Spleen (tissue), 11 donors: ENCODE data around the gene GOLGA8S. TPM values are rescaled to one million over a fixed set of nuclear protein-coding genes. Genes with fewer than 3 reads are reported as not detected.
"Not testable (repeated sequence)": the region's sequence is repeated elsewhere in the genome, so short reads cannot be mapped to it uniquely, and the experiment has no call there.

Source experiments
- DNase-seq: peaks from one replicate; pipeline ENCODE4 v3.0.0-alpha.2; 2020
- H3K27ac ChIP-seq, 8 donors: fragments of 200-600 bp; sonication (generic) in 7 of 8; 1 replicate in 4 of 8; 2 replicates in 4 of 8; pipeline versions ENCODE4 v1.5.0 to v1.8.0; 2016 to 2021; ENCODE audit warnings: inconsistent platforms in 4 of 8, mild to moderate bottlenecking in 4 of 8, moderate library complexity in 1 of 8
- H3K27me3 ChIP-seq, 7 donors: fragments of 200-600 bp; sonication (generic) in 6 of 7; replicated peaks in 1 of 7; 1 replicate in 4 of 7; 2 replicates in 3 of 7; pipeline versions ENCODE4 v1.5.0 to v1.8.0; 2016 to 2021; ENCODE audit warnings: inconsistent platforms in 3 of 7, mild to moderate bottlenecking in 1 of 7
- H3K36me3 ChIP-seq, 6 donors: fragments of 200-600 bp; sonication (generic) in 5 of 6; 1 replicate in 4 of 6; 2 replicates in 2 of 6; pipeline versions ENCODE4 v1.5.0 to v1.8.0; 2016 to 2021; ENCODE audit warnings: inconsistent platforms in 2 of 6
- H3K4me1 ChIP-seq, 6 donors: fragments of 200-600 bp; sonication (generic) in 5 of 6; 1 replicate in 3 of 6; 2 replicates in 3 of 6; pipeline versions ENCODE4 v1.5.0 to v1.8.0; 2016 to 2021; ENCODE audit warnings: inconsistent platforms in 3 of 6
- H3K4me3 ChIP-seq, 8 donors: fragments of 200-600 bp; sonication (generic) in 7 of 8; 1 replicate in 4 of 8; 2 replicates in 4 of 8; pipeline versions ENCODE4 v1.5.0 to v1.8.0; 2016 to 2021; ENCODE audit warnings: inconsistent platforms in 4 of 8, mild to moderate bottlenecking in 4 of 8, moderate library complexity in 2 of 8
- H3K9me3 ChIP-seq, 8 donors: fragments of 200-600 bp; sonication (generic) in 7 of 8; 1 replicate in 4 of 8; 2 replicates in 4 of 8; pipeline versions ENCODE4 v1.5.0 to v1.8.0; 2016 to 2021; ENCODE audit warnings: inconsistent platforms in 4 of 8
- POLR2A ChIP-seq, 3 donors: fragments of 450-650 bp; IDR thresholded peaks; one replicate each; pipeline ENCODE4 v1.5.1; 2017; ENCODE audit warnings: antibody characterized with exemption in 3 of 3, mild to moderate bottlenecking in 1 of 3
- POLR2AphosphoS5 ChIP-seq, 3 donors: sonication (generic); formaldehyde crosslinking; IDR thresholded peaks; one replicate each; pipeline ENCODE4 v1.5.1; 2017; ENCODE audit warnings: antibody characterized with exemption in 3 of 3
- WGBS, 5 donors: extraction: QIAGEN DNeasy Blood & Tissue Kit in 3 of 5; methylation state at CpG; one replicate each; pipeline versions ENCODE4 v1.1.5 to v1.1.7; 2013 to 2018; 5-methylcytosine and 5-hydroxymethylcytosine counted together
- intact Hi-C: fragments of 100-400 bp; cut with DNase I; formaldehyde crosslinking; loops from one replicate; pipeline ENCODE4 v1.15.0; 2023; ENCODE audit warnings: low total_unique reads
- polyA plus RNA-seq, 3 donors: library from polyadenylated mRNA; stranded (reverse); fragments of 200-250 nt; gene quantifications; one replicate each; pipeline ENCODE4 v1.2.1, GENCODE V29; 2013
- total RNA-seq, 7 donors: library from RNA; depleted of rRNA in 3 of 7; stranded (reverse); fragments of >200 nt in 3 of 7; fragmentation: NEBNext Ultra II Directional in 4 of 7; extraction: Animal tissue kit (Norgen Biotek cat#: 25700) in 4 of 7; gene quantifications; one replicate each; pipeline versions ENCODE4 v1.1.0 to v1.2.1, GENCODE V29; 2016 to 2021
- TF ChIP-seq, protein P1 (sequence below), 11 experiments: fragments of 200-600 bp in 7 of 11; fragments of 450-650 bp in 4 of 11; sonication (generic) in 4 of 11; IDR thresholded peaks in 8 of 11; conservative IDR thresholded peaks in 3 of 11; 1 replicate in 7 of 11; 2 replicates in 4 of 11; pipeline versions ENCODE4 v1.4.0 to v1.8.0; 2016 to 2021; ENCODE audit warnings: antibody characterized with exemption in 11 of 11, inconsistent platforms in 4 of 11, mild to moderate bottlenecking in 1 of 11
- donor health status: healthy with polysubstance abuse.
- donor health status: DM: no; HTN: no; CAD: no; lungs with moderate emphysema.
- donor health status: DM: no; HTN: no; CAD: no.
- donor health status: Bipolar disorder and iron deficiency.
- donor health status: healthy.
- donor health status: DM: no; HTN: no; CAD: no.
- donor health status: DM: yes; HTN: yes; CAD: no.

The GOLGA8S gene
- total and polyA plus RNA-seq, 10 donors: 0.07 to 0.70 (median 0.38) TPM; not detected in 1

DNA sequence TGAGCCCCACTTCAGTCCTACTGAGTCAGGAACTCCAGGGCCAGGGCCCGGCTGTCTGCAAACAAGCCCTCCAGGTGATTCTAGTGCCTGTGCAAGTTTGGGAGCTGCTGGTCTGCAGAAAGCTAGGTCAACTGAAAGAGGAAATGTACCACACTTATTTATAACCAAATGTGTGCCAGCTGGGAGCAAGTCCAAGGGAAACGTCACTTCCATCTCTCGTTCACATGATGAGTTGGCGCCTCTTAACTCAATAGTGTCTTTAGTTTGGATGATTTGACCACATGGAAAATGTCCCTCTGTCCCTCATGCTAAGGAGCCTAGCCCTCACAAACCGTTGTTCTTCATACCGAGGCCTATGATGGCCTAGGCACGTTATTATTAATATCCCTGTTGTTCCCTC lies 43.2 kb downstream of the GOLGA8S start:
- peaks cover 0 to 30% (median 0%) of the 10 kb centered on the region in 7 donors for H3K27me3 ChIP-seq
- no peaks in the 10 kb centered on the region for H3K36me3 ChIP-seq
- H3K9me3 ChIP-seq: no peaks in the 10 kb centered on the region
- no peak for TF ChIP-seq POLR2AphosphoS5 (IDR thresholded peaks at IDR 0.05)
- TF ChIP-seq, protein P1, sequence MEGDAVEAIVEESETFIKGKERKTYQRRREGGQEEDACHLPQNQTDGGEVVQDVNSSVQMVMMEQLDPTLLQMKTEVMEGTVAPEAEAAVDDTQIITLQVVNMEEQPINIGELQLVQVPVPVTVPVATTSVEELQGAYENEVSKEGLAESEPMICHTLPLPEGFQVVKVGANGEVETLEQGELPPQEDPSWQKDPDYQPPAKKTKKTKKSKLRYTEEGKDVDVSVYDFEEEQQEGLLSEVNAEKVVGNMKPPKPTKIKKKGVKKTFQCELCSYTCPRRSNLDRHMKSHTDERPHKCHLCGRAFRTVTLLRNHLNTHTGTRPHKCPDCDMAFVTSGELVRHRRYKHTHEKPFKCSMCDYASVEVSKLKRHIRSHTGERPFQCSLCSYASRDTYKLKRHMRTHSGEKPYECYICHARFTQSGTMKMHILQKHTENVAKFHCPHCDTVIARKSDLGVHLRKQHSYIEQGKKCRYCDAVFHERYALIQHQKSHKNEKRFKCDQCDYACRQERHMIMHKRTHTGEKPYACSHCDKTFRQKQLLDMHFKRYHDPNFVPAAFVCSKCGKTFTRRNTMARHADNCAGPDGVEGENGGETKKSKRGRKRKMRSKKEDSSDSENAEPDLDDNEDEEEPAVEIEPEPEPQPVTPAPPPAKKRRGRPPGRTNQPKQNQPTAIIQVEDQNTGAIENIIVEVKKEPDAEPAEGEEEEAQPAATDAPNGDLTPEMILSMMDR (IDR thresholded peaks at IDR 0.05 in 8 of 11, conservative IDR thresholded peaks at IDR 0.05 in 3 of 11): no peak
- TF ChIP-seq POLR2A (IDR thresholded peaks at IDR 0.05): no peak
- H3K4me3 ChIP-seq: no peak overlapping the region
- no peaks in the 10 kb centered on the region for H3K4me1 ChIP-seq
- no peak for DNase-seq
- 54 to 71% (median 63%) methylated on average over 6 to 7 of the region's 7 CpGs for WGBS, 5 donors
- intact Hi-C loops: no loop called here
- H3K27ac ChIP-seq: no peak overlapping the region

DNA sequence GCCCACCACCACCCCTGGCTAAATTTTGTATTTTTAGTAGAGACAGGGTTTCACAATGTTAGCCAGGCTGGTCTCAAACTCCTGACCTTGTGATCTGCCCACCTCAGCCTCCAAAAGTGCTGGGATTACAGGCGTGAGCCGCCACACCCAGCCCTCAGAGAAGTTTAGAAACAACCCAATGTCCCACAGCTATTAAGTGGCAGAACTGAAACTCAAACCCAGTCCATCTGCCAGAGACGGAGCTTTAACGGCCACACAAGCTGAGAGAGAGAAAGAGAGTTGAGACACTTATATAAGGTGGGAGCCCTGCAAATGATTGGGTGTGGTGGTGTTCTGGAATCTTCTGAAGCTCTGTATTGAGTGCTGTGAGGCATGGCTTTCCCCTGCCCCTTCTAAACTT lies 43.8 kb downstream of the GOLGA8S start:
- H3K27ac ChIP-seq, DNase-seq, H3K9me3 ChIP-seq, intact Hi-C loops, H3K4me3 ChIP-seq, H3K36me3 ChIP-seq, H3K4me1 ChIP-seq: not testable (repeated sequence)
- WGBS, 5 donors: 88 to 95% (median 92%) methylated on average over 4 of the region's 4 CpGs
- peaks cover 0 to 25% (median 0%) of the 10 kb centered on the region in 7 donors for H3K27me3 ChIP-seq

DNA sequence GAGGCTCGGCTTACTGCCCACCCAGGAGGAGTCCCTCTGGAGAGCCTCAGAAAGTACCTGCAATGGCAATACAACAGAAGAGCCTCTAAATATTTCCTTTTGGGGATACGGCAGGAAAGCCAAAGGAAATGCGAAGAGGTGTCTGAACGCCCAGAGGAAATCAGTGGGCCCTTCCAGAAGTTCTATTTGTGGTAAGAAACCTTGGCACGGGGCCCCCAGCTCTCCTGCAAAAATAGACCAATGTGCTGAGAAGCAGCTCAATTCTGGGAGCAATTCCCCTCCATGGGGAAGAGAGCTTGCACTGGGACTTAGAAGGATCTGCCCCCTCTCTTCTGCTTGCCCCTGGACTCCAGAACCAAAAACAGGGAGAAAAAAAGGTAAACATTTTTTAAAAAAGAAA lies 44.7 kb downstream of the GOLGA8S start:
- WGBS, 5 donors: 52 to 61% (median 55%) methylated on average over 5 of the region's 5 CpGs
- H3K27ac ChIP-seq, intact Hi-C loops, DNase-seq, H3K36me3 ChIP-seq, H3K4me1 ChIP-seq, H3K4me3 ChIP-seq, H3K9me3 ChIP-seq: not testable (repeated sequence)
- H3K27me3 ChIP-seq: peaks cover 0 to 25% (median 0%) of the 10 kb centered on the region in 7 donors

DNA sequence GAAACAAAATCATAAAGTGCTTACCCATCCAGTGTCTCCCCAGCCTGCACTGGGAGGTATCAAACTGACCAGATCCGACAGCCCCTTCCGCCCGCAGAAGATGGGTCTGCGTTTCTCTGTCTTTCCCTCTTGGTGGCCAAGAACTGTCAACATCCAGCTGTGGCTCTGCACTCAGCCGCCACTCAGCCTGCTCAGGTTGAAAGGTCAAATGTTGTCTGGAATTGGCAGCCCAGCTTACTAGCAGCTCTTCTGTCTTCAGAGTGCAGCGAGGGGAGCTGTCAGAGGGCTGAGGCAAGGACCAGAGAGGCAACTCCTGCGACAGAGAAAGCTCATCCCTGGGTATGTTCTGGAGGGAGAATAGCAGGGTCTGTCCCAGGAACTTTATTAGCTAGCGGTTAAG lies 47.1 kb downstream of the GOLGA8S start:
- no peak overlapping the region for H3K4me3 ChIP-seq
- DNase-seq: no peak
- peaks cover 0 to 10% (median 0%) of the 10 kb centered on the region in 8 donors for H3K9me3 ChIP-seq
- TF ChIP-seq POLR2A (IDR thresholded peaks at IDR 0.05): no peak
- TF ChIP-seq, protein P1 (IDR thresholded peaks at IDR 0.05 in 8 of 11, conservative IDR thresholded peaks at IDR 0.05 in 3 of 11): no peak
- TF ChIP-seq POLR2AphosphoS5 (IDR thresholded peaks at IDR 0.05): no peak
- H3K36me3 ChIP-seq: no peaks in the 10 kb centered on the region
- H3K27ac ChIP-seq: no peak overlapping the region
- H3K27me3 ChIP-seq: peaks cover 0 to 19% (median 0%) of the 10 kb centered on the region in 7 donors
- intact Hi-C loops: no loop called here
- H3K4me1 ChIP-seq: no peaks in the 10 kb centered on the region
- 70 to 85% (median 80%) methylated on average over 8 of the region's 8 CpGs for WGBS, 5 donors

DNA sequence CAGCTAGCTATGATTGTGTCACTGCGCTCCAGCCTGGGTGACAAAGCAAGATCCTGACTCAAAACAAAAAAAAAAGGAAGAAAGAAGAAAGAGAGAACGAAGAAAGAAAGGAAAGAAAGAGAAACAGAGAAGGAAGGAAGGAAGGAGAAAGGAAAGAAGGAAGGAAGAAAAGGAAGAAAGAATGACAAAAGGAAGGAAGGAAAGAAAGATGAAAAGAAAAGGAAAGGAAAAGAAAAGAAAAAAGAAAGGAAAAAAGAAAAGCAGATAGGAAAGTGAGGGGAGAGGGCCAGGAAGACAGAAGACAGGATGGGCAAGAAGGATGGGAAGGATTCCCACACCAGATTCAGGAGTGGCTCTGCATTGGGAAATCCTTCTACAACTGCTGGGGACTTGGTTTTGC lies 47.6 kb downstream of the GOLGA8S start:
- Histone ChIP-seq H3K9me3 (peaks cover 0 to 10% (median 0%) of the 10 kb centered on the region in 8 donors), H3K4me1 (no peaks in the 10 kb centered on the region), H3K27me3 (peaks cover 0 to 16% (median 0%) of the 10 kb centered on the region in 7 donors), H3K36me3 (no peaks in the 10 kb centered on the region), H3K27ac (no peak overlapping the region), H3K4me3 (no peak overlapping the region)
- 66 to 76% (median 68%) methylated on average over 2 of the region's 2 CpGs for WGBS, 5 donors
- DNase-seq: no peak
- intact Hi-C loops: no loop called here
- TF ChIP-seq, protein P1 (IDR thresholded peaks at IDR 0.05 in 8 of 11, conservative IDR thresholded peaks at IDR 0.05 in 3 of 11): no peak
- TF ChIP-seq POLR2A (IDR thresholded peaks at IDR 0.05): no peak
